Measurements from ENCODE around the gene ITPKB. TPM values are rescaled to one million over a fixed set of nuclear protein-coding genes. Genes with fewer than 3 reads are reported as not detected.
"Not testable (repeated sequence)": the region's sequence is repeated elsewhere in the genome, so short reads cannot be mapped to it uniquely, and the experiment has no call there.

ITPKB gene
- total RNA-seq, 1 donor, result 7.5 TPM

- no peak for DNase-seq (ENCODE audit: low read depth)
- no peak overlapping the region for H3K4me3 ChIP-seq (ENCODE audit: low read depth, low read length)
- no peak for TF ChIP-seq CTCF (IDR thresholded peaks at IDR 0.05; ENCODE audit: insufficient read depth, low read length)
Measured at GRCh38 chr1:226722901-226723656, 16.0 kb downstream of the ITPKB start.

GRCh38 chr1:226722240-226722900, 16.7 kb downstream of the ITPKB start:
- TF ChIP-seq CTCF (IDR thresholded peaks at IDR 0.05; ENCODE audit: insufficient read depth, low read length), result no peak
- DNase-seq (ENCODE audit: low read depth), result no peak

GRCh38 chr1:226720574-226720973, 18.5 kb downstream of the ITPKB start:
- not testable (repeated sequence) for H3K4me3 ChIP-seq (ENCODE audit: low read depth, low read length); DNase-seq (ENCODE audit: low read depth)

More at GRCh38 chr1:226722240-226722900, 16.7 kb downstream of the ITPKB start:
- H3K4me3 ChIP-seq (ENCODE audit: low read depth, low read length), result no peak overlapping the region

GRCh38 chr1:226719596-226720387, 19.3 kb downstream of the ITPKB start:
- H3K4me3 ChIP-seq (ENCODE audit: low read depth, low read length), result no peak overlapping the region
- no peak for TF ChIP-seq CTCF (IDR thresholded peaks at IDR 0.05; ENCODE audit: insufficient read depth, low read length)
- no peak for DNase-seq (ENCODE audit: low read depth)

- TF ChIP-seq CTCF (IDR thresholded peaks at IDR 0.05; ENCODE audit: insufficient read depth, low read length), result no peak
Measured at GRCh38 chr1:226717256-226717909, 21.7 kb downstream of the ITPKB start.

GRCh38 chr1:226716577-226716976, 22.5 kb downstream of the ITPKB start:
- H3K4me3 ChIP-seq (ENCODE audit: low read depth, low read length), result no peak overlapping the region
- no peak for TF ChIP-seq CTCF (IDR thresholded peaks at IDR 0.05; ENCODE audit: insufficient read depth, low read length)
- no peak for DNase-seq (ENCODE audit: low read depth)

More at GRCh38 chr1:226717256-226717909, 21.7 kb downstream of the ITPKB start:
- H3K4me3 ChIP-seq (ENCODE audit: low read depth, low read length), result no peak overlapping the region
- no peak for DNase-seq (ENCODE audit: low read depth)

Data from fibroblast of the aortic adventitia (primary cell).